NB4 (cell line): Measurements from ENCODE around the gene CACNA1A.

Experiments
- DNase-seq: peaks from one replicate; pipeline ENCODE4 v3.0.0; 2010; ENCODE audit warnings: low read depth
- H3K4me3 ChIP-seq: one replicate; pipeline ENCODE4 v1.5.1; 2011; ENCODE audit warnings: mild to moderate bottlenecking, low read depth, low read length, moderate library complexity
- MAX ChIP-seq: IDR thresholded peaks from 2 replicates; pipeline ENCODE4 v1.6.1; 2011; ENCODE audit warnings: low read depth, low read length
- MYC ChIP-seq: IDR thresholded peaks from 2 replicates; pipeline ENCODE4 v1.6.1; 2011; ENCODE audit warnings: low read depth, low read length
- POLR2A ChIP-seq: IDR thresholded peaks from 2 replicates; pipeline ENCODE4 v1.6.1; 2011; ENCODE audit warnings: mild to moderate bottlenecking; ENCODE audit not compliant: insufficient read length; ENCODE audit errors: extremely low read depth
- TF ChIP-seq, protein P1 (sequence below): IDR thresholded peaks from one replicate; pipeline ENCODE4 v1.5.1; 2012; ENCODE audit warnings: low read depth, low read length

The CACNA1A gene

DNA sequence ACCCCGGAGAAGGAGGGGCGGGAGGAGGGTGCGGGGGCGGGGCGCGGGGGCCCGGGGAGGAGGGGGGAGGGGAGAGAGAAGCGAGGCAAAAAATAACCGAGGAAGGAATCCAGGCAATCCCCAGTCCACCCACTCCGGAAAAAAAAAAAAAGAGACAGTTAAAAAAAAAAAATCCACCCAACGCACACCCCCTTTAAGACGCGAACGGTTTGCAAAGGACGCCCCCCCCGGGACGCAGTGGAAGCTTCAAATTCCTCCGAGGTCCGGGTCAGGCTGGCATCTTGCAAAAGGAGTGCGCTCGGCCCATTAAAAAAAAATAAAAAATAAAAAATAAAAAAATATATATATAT lies at the start of gene CACNA1A:
TSS of gene CACNA1A (minus strand) at position 9 of the 350 bp plus-strand sequence. CDS start 255 bp downstream, outside the sequence.
- TF ChIP-seq POLR2A (no peak), MYC (no peak), MAX (no peak)
- TF ChIP-seq, protein P1, sequence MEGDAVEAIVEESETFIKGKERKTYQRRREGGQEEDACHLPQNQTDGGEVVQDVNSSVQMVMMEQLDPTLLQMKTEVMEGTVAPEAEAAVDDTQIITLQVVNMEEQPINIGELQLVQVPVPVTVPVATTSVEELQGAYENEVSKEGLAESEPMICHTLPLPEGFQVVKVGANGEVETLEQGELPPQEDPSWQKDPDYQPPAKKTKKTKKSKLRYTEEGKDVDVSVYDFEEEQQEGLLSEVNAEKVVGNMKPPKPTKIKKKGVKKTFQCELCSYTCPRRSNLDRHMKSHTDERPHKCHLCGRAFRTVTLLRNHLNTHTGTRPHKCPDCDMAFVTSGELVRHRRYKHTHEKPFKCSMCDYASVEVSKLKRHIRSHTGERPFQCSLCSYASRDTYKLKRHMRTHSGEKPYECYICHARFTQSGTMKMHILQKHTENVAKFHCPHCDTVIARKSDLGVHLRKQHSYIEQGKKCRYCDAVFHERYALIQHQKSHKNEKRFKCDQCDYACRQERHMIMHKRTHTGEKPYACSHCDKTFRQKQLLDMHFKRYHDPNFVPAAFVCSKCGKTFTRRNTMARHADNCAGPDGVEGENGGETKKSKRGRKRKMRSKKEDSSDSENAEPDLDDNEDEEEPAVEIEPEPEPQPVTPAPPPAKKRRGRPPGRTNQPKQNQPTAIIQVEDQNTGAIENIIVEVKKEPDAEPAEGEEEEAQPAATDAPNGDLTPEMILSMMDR, result no peak
- no peak within 1 kb of the TSS for H3K4me3 ChIP-seq

GRCh38 chr19:13554506-13555240 lies 48.4 kb upstream of the CACNA1A start:
- H3K4me3 ChIP-seq, result no peak overlapping the region
- no peak for DNase-seq
- TF ChIP-seq MYC (no peak), MAX (no peak), POLR2A (no peak)
- TF ChIP-seq, protein P1, result no peak

More for the DNA sequence above, at the start of gene CACNA1A:
- no peak for DNase-seq

GRCh38 chr19:13553880-13554400 lies 47.7 kb upstream of the CACNA1A start:
- no peak for DNase-seq
- TF ChIP-seq POLR2A (no peak), MYC (no peak), MAX (no peak)
- TF ChIP-seq, protein P1, result no peak
- H3K4me3 ChIP-seq, result no peak overlapping the region

GRCh38 chr19:13548131-13548530 lies 41.9 kb upstream of the CACNA1A start:
- DNase-seq, result no peak
- no peak overlapping the region for H3K4me3 ChIP-seq
- TF ChIP-seq POLR2A, result no peak
- TF ChIP-seq MAX, result no peak
- TF ChIP-seq MYC, result no peak
- TF ChIP-seq, protein P1, result no peak

- TF ChIP-seq, protein P1, result no peak
- no peak for TF ChIP-seq MYC
- no peak for TF ChIP-seq MAX
- no peak for TF ChIP-seq POLR2A
- H3K4me3 ChIP-seq, result no peak overlapping the region
- no peak for DNase-seq
These were observed 40.8 kb upstream of the CACNA1A start for GRCh38 chr19:13547102-13547501.
